Stimulated activated naive CD8-positive, alpha-beta T cell treated with anti-CD3 and anti-CD28 coated beads, Interleukin-15, Interleukin-2, amounts not matched to agents 100 U/mL and 50 U/mL, for 24 hours (primary cell): Measurements from ENCODE around the gene STX19.
"Not testable (repeated sequence)": the region's sequence is repeated elsewhere in the genome, so short reads cannot be mapped to it uniquely, and the experiment has no call there.

Experiments used
- ATAC-seq: fragments of 150-1000 bp; cut with Tn5 transposase; one replicate; pipeline ENCODE4 v1.10.0; 2021
- DNase-seq: peaks from one replicate; pipeline ENCODE4 v3.0.0; 2021

Gene STX19

GRCh38 chr3:94028093-94028837 lies at the start of gene STX19:
Gene STX19, minus strand, starts transcription at chr3:94028597. Its CDS starts 13,328 bp downstream, at chr3:94015269.
- ATAC-seq (no peak), DNase-seq (no peak)

- DNase-seq (no peak), ATAC-seq (no peak)
Observed at GRCh38 chr3:94076055-94076454, 47.7 kb upstream of the STX19 start.

- ATAC-seq = peak; percentile 59
- DNase-seq = no peak
Observed at GRCh38 chr3:94071713-94072284, 43.4 kb upstream of the STX19 start.

- no peak for DNase-seq
- peak; percentile 61 for ATAC-seq
Observed at GRCh38 chr3:94070341-94070911, 42.0 kb upstream of the STX19 start.

- ATAC-seq (no peak), DNase-seq (no peak)
Observed at GRCh38 chr3:94069194-94069813, 40.9 kb upstream of the STX19 start.

GRCh38 chr3:94066506-94067500 lies 38.4 kb upstream of the STX19 start:
- no peak for DNase-seq
- ATAC-seq = no peak

- DNase-seq (no peak), ATAC-seq (peak; percentile 11)
Observed at GRCh38 chr3:94065819-94066480, 37.6 kb upstream of the STX19 start.

- ATAC-seq = no peak
- no peak for DNase-seq
Observed at GRCh38 chr3:94065122-94065521, 36.7 kb upstream of the STX19 start.

GRCh38 chr3:94064243-94064860 lies 36.0 kb upstream of the STX19 start:
- ATAC-seq (no peak), DNase-seq (no peak)

GRCh38 chr3:94063496-94064119 lies 35.2 kb upstream of the STX19 start:
- ATAC-seq = no peak
- DNase-seq = no peak

- DNase-seq (peak; percentile 79), ATAC-seq (peak; percentile 90)
Observed at GRCh38 chr3:94062513-94063404, 34.4 kb upstream of the STX19 start, which contains the start of the genes DHFR2 and NSUN3. Gene DHFR2, minus strand, starts transcription at chr3:94062916. Its CDS starts 1,405 bp downstream, at chr3:94061511. Gene NSUN3, plus strand, starts transcription at chr3:94063061. Its CDS starts 66 bp downstream, at chr3:94063127.

GRCh38 chr3:94061297-94061696 lies 32.9 kb upstream of the STX19 start:
- no peak for DNase-seq
- ATAC-seq = no peak

- DNase-seq = no peak
- no peak for ATAC-seq
Observed at GRCh38 chr3:94050546-94050945, 22.1 kb upstream of the STX19 start.

- DNase-seq (no peak), ATAC-seq (no peak)
Observed at GRCh38 chr3:94049267-94049666, 20.9 kb upstream of the STX19 start.

GRCh38 chr3:94046533-94046932 lies 18.1 kb upstream of the STX19 start:
- no peak for ATAC-seq
- DNase-seq = no peak

GRCh38 chr3:94044100-94044936 lies 15.9 kb upstream of the STX19 start:
- DNase-seq, ATAC-seq: not testable (repeated sequence)

GRCh38 chr3:94043285-94043684 lies 14.9 kb upstream of the STX19 start:
- DNase-seq (no peak), ATAC-seq (no peak)

- DNase-seq = no peak
- no peak for ATAC-seq
Observed at GRCh38 chr3:94036909-94037507, 8.6 kb upstream of the STX19 start.
